Tibial artery (tissue), 4 donors: ENCODE results near the gene TRPC4AP.

Experiments
- DNase-seq, 2 donors: peaks; one replicate each; pipeline ENCODE4 v3.0.0-alpha.2; 2019
- H3K27ac ChIP-seq, 2 donors: fragments of 200-600 bp; sonication (generic) in 1 of 2; 1 replicate in 1 of 2; 2 replicates in 1 of 2; pipeline ENCODE4 v1.5.1; 2018 to 2019; ENCODE audit warnings: mild to moderate bottlenecking in 1 of 2
- H3K27me3 ChIP-seq, 2 donors: fragments of 200-600 bp; sonication (generic) in 1 of 2; one replicate each; pipeline versions ENCODE4 v1.5.1 to v1.6.0; 2016 to 2019
- H3K36me3 ChIP-seq, 3 donors: fragments of 200-600 bp; sonication (generic) in 2 of 3; one replicate each; pipeline ENCODE4 v1.5.1; 2016 to 2019; ENCODE audit warnings: mild to moderate bottlenecking in 2 of 3
- H3K4me1 ChIP-seq, 4 donors: fragments of 200-600 bp; sonication (generic) in 2 of 4; 1 replicate in 3 of 4; 2 replicates in 1 of 4; pipeline ENCODE4 v1.5.1; 2016 to 2019
- H3K4me3 ChIP-seq, 2 donors: fragments of 200-600 bp; sonication (generic) in 1 of 2; 1 replicate in 1 of 2; 2 replicates in 1 of 2; pipeline ENCODE4 v1.5.1; 2018 to 2019; ENCODE audit warnings: mild to moderate bottlenecking in 2 of 2
- H3K9me3 ChIP-seq, 3 donors: fragments of 200-600 bp; sonication (generic) in 1 of 3; one replicate each; pipeline ENCODE4 v1.5.1; 2016 to 2019
- intact Hi-C: fragments of 100-400 bp; cut with DNase I; formaldehyde crosslinking; loops from one replicate; pipeline ENCODE4 v1.15.0; 2023; ENCODE audit warnings: low total_unique reads
- TF ChIP-seq, protein P1 (sequence below), 2 experiments: fragments of 200-600 bp in 1 of 2; fragments of 450-650 bp in 1 of 2; IDR thresholded peaks; one replicate each; pipeline ENCODE4 v1.5.1; 2017 to 2019; ENCODE audit warnings: antibody characterized with exemption in 2 of 2, mild to moderate bottlenecking in 1 of 2, moderate library complexity in 1 of 2

Gene TRPC4AP

DNA sequence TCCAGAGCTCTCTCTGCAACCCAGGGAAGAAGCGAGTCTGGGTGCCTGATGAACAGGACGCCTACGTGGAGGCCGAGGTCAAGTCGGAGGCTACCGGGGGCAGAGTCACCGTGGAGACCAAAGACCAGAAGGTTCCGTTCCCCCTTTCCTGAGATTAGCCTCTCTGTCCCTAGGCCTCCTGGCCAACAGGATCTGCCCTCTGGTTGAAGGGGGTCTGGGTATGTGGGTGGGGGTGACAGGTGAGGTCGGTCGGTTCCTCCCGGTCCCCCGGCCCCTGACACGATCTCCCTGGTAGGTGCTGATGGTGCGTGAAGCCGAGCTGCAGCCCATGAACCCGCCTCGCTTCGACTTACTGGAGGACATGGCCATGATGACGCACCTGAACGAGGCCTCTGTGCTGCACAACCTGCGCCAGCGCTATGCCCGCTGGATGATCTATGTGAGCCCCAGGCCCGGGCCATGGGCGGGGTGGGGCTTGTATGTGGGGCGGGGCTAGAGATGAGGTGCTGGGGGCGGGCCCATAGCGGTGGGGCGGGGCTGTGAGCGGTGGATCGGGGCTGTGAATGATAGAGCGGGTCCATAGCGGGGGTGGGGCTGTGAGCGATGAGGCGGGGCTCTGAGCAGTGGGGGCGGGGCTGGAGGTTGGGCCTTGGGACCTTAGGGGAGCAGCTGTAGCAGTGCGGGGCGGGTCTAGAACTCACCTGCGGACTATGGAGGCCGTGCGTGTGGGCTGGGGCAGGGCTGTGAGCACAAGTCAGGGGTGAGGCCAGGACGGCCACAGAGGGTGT lies 113.0 kb downstream of the TRPC4AP start:
- TF ChIP-seq, protein P1, sequence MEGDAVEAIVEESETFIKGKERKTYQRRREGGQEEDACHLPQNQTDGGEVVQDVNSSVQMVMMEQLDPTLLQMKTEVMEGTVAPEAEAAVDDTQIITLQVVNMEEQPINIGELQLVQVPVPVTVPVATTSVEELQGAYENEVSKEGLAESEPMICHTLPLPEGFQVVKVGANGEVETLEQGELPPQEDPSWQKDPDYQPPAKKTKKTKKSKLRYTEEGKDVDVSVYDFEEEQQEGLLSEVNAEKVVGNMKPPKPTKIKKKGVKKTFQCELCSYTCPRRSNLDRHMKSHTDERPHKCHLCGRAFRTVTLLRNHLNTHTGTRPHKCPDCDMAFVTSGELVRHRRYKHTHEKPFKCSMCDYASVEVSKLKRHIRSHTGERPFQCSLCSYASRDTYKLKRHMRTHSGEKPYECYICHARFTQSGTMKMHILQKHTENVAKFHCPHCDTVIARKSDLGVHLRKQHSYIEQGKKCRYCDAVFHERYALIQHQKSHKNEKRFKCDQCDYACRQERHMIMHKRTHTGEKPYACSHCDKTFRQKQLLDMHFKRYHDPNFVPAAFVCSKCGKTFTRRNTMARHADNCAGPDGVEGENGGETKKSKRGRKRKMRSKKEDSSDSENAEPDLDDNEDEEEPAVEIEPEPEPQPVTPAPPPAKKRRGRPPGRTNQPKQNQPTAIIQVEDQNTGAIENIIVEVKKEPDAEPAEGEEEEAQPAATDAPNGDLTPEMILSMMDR (IDR thresholded peaks at IDR 0.05), result no peak
- H3K27ac ChIP-seq, result no peak overlapping the region
- H3K9me3 ChIP-seq, result no peaks in the 10 kb centered on the region
- peaks cover 0 to 60% of the 10 kb centered on the region in 2 donors for H3K27me3 ChIP-seq
- no peaks in the 10 kb centered on the region for H3K36me3 ChIP-seq
- no peaks in the 10 kb centered on the region for H3K4me1 ChIP-seq
- DNase-seq, result no peak
- H3K4me3 ChIP-seq, result no peak overlapping the region
- intact Hi-C loops, result no loop called here

DNA sequence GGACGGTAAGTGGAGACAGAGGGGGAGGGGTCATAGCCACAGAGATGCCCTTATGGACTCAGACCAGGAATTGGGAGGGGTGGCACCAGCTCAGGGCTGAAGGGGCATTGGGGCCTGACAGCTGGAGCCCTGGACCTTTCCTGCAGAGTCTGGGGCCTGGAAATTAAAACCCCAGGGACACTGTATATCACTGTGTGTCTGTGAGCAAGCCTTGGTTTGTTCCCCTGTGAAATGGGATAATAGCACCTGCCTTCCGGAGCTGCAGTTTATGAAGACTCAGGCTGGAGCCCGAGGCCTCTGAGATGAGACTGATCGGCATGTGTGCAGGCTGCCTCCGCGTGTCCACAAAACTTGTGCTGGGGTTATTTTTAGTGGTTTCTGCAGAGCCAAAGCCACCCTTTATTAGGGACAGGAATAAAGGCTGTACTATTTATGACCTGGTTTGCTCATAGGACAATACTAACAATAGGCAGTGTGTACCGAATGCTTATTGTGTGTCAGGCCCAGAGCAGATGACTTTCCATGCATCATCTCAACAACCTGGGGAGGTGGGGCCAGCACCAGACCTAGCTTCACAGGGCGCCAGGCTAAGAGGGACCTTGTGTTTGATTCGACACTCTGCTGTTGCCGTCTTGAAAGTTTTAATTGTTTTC lies 114.4 kb downstream of the TRPC4AP start:
- TF ChIP-seq, protein P1 (IDR thresholded peaks at IDR 0.05), result no peak
- no peak overlapping the region for H3K4me3 ChIP-seq
- intact Hi-C loops, result no loop called here
- peaks cover 0 to 47% of the 10 kb centered on the region in 2 donors for H3K27me3 ChIP-seq
- no peak for DNase-seq
- H3K4me1 ChIP-seq, result no peaks in the 10 kb centered on the region
- no peak overlapping the region for H3K27ac ChIP-seq
- no peaks in the 10 kb centered on the region for H3K9me3 ChIP-seq
- no peaks in the 10 kb centered on the region for H3K36me3 ChIP-seq

DNA sequence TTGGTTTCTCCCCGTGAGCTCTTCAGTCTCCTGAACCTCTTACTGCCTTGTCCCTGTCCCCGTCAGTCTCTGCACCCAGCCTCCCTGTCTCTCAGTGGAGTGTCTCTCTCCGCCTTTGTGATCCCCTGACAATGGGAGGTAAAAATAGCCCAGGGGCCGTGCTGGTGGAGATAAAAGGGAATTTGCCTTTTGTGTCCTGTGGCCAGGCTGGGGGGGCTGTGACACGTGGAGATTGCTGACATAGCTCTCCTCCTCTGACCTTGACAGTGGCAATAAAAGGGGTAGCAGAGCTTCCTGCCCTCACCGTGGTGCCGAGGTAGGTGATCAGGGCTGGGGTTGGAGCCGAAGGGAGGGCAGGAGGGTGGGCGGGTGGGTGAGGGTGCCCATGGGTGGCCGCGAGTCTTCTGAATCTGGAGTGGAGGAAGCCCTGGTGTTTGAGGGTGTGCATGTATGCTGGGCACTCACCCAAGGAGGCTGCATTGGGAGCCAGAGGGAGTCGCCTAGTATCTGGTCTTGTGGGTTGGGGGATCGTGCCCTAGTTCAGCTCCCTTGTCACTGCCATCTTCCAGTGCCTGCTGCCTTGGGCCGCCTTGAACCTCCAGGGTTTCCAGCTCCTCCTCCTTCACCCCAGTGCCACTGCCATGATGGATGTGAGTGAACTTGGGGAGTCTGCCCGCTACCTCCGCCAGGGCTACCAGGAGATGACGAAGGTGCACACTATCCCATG lies 115.1 kb downstream of the TRPC4AP start:
- no peak overlapping the region for H3K27ac ChIP-seq
- H3K4me3 ChIP-seq, result no peak overlapping the region
- peaks cover 0 to 44% of the 10 kb centered on the region in 2 donors for H3K27me3 ChIP-seq
- TF ChIP-seq, protein P1 (IDR thresholded peaks at IDR 0.05), result no peak
- H3K9me3 ChIP-seq, result no peaks in the 10 kb centered on the region
- no peaks in the 10 kb centered on the region for H3K4me1 ChIP-seq
- intact Hi-C loops, result no loop called here
- H3K36me3 ChIP-seq, result no peaks in the 10 kb centered on the region
- DNase-seq, result no peak

DNA sequence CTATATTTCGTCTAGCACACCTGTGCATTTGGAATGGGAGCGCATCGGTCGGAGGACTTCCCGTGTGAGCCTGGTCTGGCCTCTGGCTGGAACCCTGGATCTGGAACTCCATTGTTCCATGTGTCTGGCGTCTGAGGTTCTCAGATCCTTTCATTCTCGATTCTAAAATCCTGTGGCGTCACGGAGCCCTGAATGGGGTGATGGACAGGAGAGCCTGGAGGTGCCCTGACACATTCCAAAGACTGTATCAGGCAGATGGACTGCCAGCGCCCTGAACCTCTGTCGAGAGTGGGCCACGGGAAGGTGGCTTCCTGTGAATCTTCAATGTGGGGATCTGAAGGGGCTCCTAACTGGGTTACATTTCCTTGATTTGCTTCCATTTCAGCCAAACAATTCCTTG lies 116.3 kb downstream of the TRPC4AP start:
- no peak for DNase-seq
- intact Hi-C loops, result no loop called here
- TF ChIP-seq, protein P1 (IDR thresholded peaks at IDR 0.05), result no peak
- H3K27ac ChIP-seq, result no peak overlapping the region
- H3K27me3 ChIP-seq, result peaks cover 0 to 37% of the 10 kb centered on the region in 2 donors
- H3K36me3 ChIP-seq, result no peaks in the 10 kb centered on the region
- H3K4me1 ChIP-seq, result no peaks in the 10 kb centered on the region
- no peak overlapping the region for H3K4me3 ChIP-seq
- H3K9me3 ChIP-seq, result no peaks in the 10 kb centered on the region

DNA sequence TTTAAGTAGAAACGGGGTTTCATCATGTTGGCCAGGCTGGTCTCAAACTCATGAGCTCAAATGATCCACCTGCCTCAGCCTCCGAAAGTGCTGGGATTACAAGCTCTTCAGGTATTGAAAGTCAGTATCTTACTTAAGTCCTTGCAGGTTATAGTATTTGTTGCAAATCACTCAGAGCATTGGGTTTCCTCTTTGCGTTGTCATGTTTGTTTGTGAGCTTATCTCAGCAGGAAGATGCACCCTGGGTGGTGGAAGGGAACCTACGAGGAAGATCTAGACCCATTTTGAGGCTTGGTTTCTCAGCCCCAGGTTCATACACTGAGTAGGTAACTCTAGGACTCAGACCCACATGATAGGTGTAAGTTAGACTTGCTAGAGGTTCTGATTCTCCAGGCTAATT lies 118.4 kb downstream of the TRPC4AP start:
- intact Hi-C loops, result no loop called here
- TF ChIP-seq, protein P1 (IDR thresholded peaks at IDR 0.05), result no peak
- no peak for DNase-seq
- H3K9me3 ChIP-seq, result no peaks in the 10 kb centered on the region
- H3K4me3 ChIP-seq, result no peak overlapping the region
- H3K36me3 ChIP-seq, result no peaks in the 10 kb centered on the region
- H3K4me1 ChIP-seq, result no peaks in the 10 kb centered on the region
- H3K27me3 ChIP-seq, result peaks cover 0 to 17% of the 10 kb centered on the region in 2 donors
- H3K27ac ChIP-seq, result no peak overlapping the region
